GM21528 (cell line): ENCODE data around the gene MSI2.

ENCODE experiments used
- ATAC-seq: cut with Tn5 transposase; IDR thresholded peaks from one replicate; pipeline ENCODE4 v1.9.1; 2021; ENCODE audit warnings: mild to moderate bottlenecking, moderate library complexity; ENCODE audit not compliant: unreplicated experiment, low FRiP score

Gene MSI2

GRCh38 chr17:57338257-57338914 lies 82.1 kb downstream of the MSI2 start:
- no peak for ATAC-seq

GRCh38 chr17:57340160-57340981 lies 84.0 kb downstream of the MSI2 start:
- no peak for ATAC-seq

DNA sequence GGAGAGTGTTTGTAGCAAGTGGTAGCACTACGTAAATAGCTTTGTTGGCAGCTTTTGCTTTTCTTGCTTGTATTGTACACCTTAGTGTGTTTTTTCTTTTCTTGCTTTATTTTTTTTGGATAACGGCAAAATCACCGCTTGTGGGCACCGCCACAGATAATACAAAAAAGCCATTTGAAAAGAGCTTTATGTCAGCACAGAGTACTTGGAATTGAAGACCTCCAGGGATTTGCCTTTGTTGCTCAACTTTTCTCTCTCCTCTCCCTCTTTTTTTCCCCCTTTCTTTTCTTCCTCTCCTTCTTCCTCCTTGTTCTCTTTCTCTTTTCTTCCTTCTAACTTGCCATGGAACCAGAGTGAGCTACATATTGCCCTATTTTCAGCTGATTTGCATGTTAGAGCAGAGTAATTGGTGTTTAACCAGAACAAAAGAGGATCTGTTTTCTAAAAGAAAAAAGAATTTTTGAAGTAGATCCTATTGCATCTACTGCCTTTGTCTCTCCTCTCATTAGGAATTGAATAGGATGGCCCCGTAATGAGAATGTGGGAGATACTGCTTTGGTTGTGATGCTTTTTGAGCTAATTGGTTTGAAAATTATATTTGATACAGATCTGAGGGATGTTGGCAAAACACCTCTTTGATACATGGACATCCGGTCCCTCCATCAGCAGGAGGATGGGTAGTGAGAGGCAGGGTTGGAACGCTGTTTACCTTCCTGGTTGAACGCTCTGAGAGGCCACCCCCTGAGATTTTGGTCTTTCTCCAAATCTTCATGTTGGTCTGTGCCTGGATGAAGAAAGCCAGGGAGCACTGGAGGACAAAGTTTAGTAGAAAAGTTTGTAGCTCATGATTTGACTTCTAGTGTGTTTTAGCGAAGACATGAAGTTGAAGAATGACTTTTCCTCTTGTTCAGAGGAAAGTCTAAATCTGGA lies 85.6 kb downstream of the MSI2 start:
- ATAC-seq = no peak

- no peak for ATAC-seq
Measured at GRCh38 chr17:57342963-57343589, 86.8 kb downstream of the MSI2 start.

DNA sequence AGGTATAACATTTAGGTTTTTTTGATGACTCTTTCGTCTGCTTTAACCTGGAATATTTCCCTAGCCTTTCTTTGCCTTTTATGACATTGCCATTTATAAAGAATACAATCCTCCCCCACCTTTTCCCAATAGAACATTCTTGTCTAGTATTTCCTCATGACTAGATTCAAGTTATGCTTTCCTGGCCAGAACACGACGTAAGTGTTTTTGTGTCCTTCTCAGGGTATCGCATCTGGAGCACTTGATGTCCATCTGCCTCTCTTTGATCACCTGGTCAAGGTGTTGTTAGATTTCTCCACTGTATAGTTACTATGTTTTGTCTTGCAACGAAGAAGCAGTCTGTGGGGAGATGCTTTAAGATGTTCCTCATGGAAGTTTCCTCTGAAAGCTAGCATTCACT lies 87.4 kb downstream of the MSI2 start:
- no peak for ATAC-seq

DNA sequence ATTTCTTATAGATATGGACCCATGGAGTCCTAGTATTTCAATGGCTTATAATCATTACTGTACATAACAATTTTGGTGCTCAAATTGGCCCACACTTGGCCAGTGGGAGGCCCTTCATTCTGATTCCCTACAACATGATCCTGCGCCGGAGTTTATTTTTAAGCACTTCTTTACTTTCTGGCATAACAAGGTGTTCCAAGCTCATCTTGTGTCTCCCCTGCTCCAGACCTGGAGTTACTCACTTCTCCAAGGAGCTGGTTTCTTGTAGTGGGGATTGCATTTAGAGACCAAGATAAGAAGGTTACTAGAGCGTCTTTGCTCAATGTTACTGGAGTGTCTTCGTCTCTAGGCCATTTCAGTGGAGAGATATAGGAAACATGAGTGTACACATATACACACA lies 87.9 kb downstream of the MSI2 start:
- no peak for ATAC-seq

- no peak for ATAC-seq
Measured at GRCh38 chr17:57349541-57350247, 93.4 kb downstream of the MSI2 start.

DNA sequence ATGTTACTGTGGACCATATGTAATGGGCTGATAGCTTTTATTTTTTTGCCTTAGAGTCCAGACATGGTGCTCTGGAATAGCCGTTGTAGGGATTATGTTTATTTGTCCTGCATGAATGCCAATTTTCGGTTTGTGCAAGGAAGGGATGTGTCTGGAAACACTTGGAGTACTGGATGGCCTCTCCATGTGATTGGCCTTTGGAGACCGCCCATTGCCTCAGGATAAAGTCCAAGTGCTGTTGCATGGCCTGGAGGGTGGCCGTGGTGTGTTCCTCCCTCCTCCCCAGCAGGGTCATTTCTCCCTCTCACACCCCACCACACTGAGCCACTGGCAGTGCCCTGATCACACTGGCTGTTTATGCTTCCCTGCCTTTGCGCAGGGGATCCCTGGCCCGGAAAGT lies 93.9 kb downstream of the MSI2 start:
- ATAC-seq = no peak

DNA sequence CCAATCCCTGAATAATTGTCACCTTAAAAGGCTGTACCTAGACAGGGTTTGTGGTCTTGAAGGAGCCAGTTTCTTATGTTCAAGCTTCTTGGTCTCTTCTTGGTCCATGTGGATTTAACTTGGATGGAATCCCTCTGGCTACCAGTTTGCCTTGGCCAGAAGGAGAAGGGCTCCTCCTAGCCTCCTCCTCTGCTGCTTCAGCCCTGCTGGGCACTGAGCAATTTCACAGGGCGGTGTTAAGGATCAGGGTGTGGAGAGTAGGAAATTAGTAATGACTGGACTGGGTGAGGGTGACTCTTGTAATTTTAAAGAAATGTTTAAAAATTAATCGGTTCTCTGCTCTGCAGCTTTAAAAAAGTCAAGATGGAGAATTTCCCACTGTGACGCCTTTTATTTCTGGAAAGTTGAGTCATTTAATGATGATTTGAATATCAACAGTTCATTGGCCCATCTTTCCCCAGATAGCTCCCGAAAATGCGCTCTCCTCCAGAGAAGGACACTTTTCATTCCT lies 96.4 kb downstream of the MSI2 start:
- no peak for ATAC-seq

DNA sequence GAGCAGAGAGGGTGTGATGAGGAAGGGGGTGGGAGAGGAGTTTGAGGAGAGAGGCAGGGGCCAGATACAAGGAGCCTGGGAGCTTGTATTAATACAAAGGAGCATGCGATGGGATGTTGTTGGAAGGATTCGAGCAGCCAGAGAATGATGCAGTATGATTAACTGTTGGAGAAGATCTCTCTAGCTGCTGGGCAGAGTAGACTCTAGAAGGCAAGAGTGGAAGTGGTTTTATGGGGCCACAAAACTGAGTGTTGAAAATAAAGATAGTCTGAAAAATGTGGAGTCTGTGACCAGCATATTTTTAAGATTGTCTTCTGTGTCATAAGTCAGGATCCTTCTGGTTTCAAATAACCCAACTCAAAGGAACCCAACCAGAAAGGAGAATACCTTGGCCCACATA lies 98.3 kb downstream of the MSI2 start:
- no peak for ATAC-seq

- no peak for ATAC-seq
Measured at GRCh38 chr17:57355090-57355859, 99.0 kb downstream of the MSI2 start.

DNA sequence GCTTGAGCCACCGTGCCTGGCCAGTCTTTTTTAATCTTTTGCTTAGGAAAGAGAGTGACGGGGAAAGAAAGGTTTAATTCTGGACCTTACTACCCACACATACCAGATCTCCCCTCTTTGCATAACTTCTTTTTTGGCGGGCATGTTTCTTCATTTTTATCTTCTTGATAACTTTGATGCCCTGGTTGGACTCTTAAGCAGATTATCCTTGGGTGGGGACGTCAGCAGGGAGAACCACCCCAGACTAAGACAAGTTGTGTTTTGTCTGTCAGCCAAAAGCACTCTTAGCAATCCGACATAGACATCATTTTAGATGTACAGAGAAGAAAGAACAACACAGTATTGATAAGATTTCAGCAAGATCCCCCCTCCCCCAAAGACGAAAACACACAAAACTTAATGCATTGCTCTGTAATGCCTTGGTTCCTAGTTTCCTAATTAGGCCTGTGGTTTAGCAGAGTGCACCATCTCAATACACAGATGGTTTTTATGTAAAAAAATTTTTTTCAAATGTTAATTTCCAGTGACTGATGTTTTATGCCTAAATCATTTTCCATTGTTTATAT lies 99.9 kb downstream of the MSI2 start:
- peak; percentile 28 for ATAC-seq

GRCh38 chr17:57356719-57357391 lies 100.5 kb downstream of the MSI2 start:
- ATAC-seq = peak; percentile 48

DNA sequence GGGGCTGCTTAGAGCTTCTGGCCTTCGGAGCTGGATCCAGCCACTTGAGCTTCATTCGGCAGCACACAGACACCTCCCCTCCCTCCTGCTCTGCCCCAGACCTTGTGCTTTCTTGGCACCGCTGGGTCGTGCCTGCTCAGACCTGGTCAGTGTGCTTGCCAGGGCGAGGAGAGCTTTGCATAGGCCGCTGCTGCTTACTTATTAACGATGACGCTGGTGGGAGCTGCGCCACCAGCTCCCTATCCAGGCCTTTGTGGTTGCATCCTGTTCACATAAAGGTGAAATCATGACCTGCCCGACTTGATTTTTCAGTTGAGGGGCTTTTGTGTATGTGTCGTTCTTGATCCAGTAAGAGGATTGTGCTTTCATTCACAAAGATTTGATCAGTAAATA lies 101.1 kb downstream of the MSI2 start:
- peak; percentile 39 for ATAC-seq

DNA sequence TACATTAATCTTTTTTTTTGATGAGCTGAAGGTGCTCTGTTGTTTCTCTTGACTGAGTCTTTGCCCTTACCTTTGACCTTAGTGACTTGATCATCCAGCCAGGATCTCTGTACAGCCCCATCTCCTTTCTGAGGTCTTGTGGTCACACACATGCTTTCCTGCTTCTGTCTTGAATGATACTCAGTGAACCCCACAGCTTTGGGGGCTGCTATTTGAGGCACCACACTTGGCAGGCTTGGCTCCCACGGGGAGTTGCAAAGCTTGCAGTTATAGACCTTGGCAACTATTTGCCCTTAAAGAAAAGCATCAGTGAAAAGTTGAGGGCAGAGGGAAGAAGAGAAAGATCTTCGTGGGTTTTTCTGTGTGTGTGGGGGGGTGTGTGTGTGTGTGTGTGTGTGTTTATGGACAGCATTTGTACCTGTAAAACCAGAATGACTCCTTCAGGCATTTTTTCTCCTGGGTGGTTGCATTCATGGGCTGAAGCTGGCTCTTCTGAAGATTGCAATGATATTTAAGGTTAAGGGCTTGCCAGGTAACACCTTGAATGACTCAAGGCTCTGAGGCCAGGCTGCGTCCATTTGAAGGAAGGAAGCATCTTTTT lies 101.6 kb downstream of the MSI2 start:
- ATAC-seq = peak; percentile 51

DNA sequence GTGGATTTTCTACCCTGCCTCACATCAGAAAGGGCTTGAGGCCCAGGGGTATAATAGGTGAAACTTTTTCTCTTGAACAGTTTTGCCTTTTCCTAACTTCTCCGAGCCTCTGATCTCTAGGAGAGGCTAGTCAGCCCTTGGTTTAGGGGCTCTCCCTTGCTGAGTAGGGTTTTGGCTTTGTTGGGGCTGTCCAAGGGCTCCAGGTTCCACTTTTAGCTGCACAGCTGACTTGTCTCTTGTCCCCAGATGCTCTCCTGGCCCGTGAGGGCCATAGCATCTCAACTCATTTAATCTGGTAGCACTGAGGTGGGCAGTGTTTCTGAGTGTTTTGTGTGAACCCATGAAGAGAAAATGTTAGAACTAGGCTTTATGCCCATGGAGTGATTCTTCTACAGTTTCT lies 103.9 kb downstream of the MSI2 start:
- ATAC-seq = no peak

- ATAC-seq = no peak
Measured at GRCh38 chr17:57362797-57363556, 106.7 kb downstream of the MSI2 start.
